ENCODE results near the gene PAX9. TPM values are rescaled to one million over a fixed set of nuclear protein-coding genes. Genes with fewer than 3 reads are reported as not detected.
A peak's percentile ranks its signal among the peaks of the same experiment; 100 is the strongest.

PAX9 gene
- total RNA-seq, 5 donors from 2014 or later (not counting 1 experiment from before 2014, with no cell fraction given): 0.16 to 0.23 TPM; not detected in 3

DNA sequence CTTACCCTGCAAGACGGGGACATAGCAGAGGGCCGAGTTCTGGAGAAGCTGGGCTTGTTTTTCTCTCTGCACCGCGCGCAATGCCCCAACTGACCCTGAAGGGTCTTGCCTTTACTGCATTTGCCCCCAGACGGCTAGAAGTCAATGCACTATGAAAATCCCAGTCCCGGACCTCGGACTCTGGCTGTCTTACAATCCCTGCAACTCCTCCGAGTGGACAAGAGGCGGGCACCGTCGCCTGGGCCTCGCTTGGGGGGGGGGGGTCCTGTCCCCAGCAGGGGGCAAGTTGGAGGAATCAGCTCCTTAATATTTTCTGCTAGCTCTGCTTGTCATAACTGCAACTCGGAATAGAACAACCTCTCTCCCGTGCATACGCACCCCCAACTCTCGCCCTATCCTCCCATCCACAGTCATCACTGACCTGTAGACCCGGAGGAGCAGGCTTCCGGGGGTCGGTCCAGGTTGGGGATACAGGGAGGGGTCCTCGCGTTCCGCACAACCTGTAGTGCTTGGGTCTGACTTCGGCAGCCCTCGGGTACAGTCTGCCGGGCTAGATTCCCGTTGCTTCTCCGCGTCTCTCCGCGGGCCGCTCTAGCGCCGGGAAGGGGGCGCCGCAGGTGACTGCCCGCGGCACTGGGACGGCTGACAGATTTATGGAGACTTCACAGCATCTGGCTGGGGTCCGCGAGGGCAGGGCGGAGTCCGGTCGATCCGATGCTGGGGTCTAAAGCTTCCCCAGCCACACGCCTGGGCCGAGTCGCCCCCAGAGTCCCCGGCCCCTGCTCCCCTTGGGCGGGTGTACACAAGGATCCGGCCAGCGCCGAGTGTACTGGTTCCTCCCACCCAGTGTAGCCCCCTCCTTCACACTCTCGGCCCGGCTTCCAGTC, 3.3 kb upstream of the PAX9 start:
- Histone ChIP-seq H3K27ac (ENCODE audit: low read length) (no peak overlapping the region), H3K4me3 (ENCODE audit: control insufficient read depth in 1 of 2, extremely low read depth in 1 of 2, low read length in 1 of 2) (no peak overlapping the region), H3K4me1 (ENCODE audit: control insufficient read depth in 1 of 2, extremely low read depth in 1 of 2, insufficient read depth in 2 of 2, low read length in 2 of 2) (peaks cover 2 to 51% of the 10 kb centered on the region in 2 experiments), H3K36me3 (ENCODE audit: control insufficient read depth in 2 of 2, extremely low read depth in 1 of 2, insufficient read depth in 1 of 2, low read length in 1 of 2) (no peaks in the 10 kb centered on the region), H3K27me3 (replicated peaks in 1 of 2; ENCODE audit: control insufficient read depth in 2 of 2, extremely low read depth in 1 of 2, insufficient read depth in 2 of 2, low read length in 1 of 2) (peaks cover 17 to 93% of the 10 kb centered on the region in 2 experiments), H3K9me3 (no peaks in the 10 kb centered on the region)
- Mint-ChIP-seq H3K9me3 (peaks cover 0 to 3% (median 0%) of the 10 kb centered on the region in 3 donors), H3K27ac (no peak overlapping the region), H3K4me3 (peak overlapping the region in 1 of 3 donors; percentile 68), H3K27me3 (peaks cover 60 to 97% of the 10 kb centered on the region in 2 donors), H3K36me3 (no peaks in the 10 kb centered on the region), H3K4me1 (peaks cover 48 to 56% (median 55%) of the 10 kb centered on the region in 3 donors)
- POLR2A ChIA-PET: no interaction called here
- 6% methylated on average over 47 of the region's 55 CpGs for WGBS (ENCODE audit: insufficient coverage)
- CTCF ChIA-PET: no interaction called here
- ATAC-seq (replicated peaks in 1 of 4) (no peak), DNase-seq (no peak)

DNA sequence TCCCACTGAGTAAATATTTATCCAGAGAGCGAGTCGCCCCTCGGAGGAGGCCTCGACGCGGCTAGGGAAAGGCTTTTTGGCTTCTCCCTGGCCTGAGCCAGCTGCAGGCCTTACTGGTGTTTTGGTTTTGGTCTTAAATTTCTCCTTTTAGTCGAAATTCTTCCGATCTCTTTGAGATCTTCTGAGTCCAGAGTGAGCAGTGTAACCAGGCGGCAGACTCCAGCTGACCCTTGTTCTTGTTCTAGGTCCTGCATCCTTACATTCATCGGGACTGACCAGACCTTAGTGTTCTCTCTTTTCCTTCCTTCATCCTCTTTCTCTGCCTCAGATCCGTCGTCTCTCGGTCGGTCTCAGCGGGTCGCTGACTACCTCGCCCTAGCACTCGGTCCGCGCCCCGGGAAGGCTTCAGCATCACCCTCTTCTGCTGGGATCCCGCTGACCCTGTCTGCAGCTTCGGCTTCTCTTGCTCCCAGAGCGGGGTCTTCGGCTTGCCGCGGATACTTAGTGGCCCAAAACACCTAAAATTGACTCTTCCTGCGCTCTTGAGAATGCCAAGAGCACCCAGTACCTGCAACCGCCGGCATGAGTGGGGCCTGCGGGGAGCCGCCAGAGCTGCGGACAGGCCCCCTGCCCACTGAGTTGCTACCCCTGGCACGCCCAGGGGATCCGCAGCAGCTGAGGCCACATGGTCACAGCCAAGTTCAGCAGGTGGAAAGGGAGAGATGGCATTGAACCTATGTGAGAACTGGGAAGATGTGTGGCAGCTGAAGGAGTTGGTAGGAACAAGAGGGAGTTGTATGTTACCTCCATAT, 2.4 kb upstream of the PAX9 start:
- Mint-ChIP-seq H3K4me1 (peaks cover 55 to 63% (median 60%) of the 10 kb centered on the region in 3 donors), H3K27ac (peak overlapping the region in 1 of 2 donors; percentile 42), H3K9me3 (peaks cover 0 to 3% (median 0%) of the 10 kb centered on the region in 3 donors), H3K4me3 (peak overlapping the region in 1 of 3 donors; percentile 68), H3K27me3 (peaks cover 61 to 98% of the 10 kb centered on the region in 2 donors), H3K36me3 (no peaks in the 10 kb centered on the region)
- H3K4me3 ChIP-seq (ENCODE audit: control insufficient read depth in 1 of 2, extremely low read depth in 1 of 2, low read length in 1 of 2): no peak overlapping the region
- ChIA-PET CTCF (no interaction called here), POLR2A (interaction anchor here in 1 of 2 donors (0.5 kb wide), 1 partner anchor 72 kb away, joined by 3 read pairs; no protein-coding TSS in a partner anchor)
- peaks cover 10 to 95% of the 10 kb centered on the region in 2 experiments for H3K27me3 ChIP-seq (replicated peaks in 1 of 2; ENCODE audit: control insufficient read depth in 2 of 2, extremely low read depth in 1 of 2, insufficient read depth in 2 of 2, low read length in 1 of 2)
- DNase-seq (no peak), ATAC-seq (replicated peaks in 1 of 4) (no peak)
- H3K27ac ChIP-seq (ENCODE audit: low read length): no peak overlapping the region
- no peaks in the 10 kb centered on the region for H3K36me3 ChIP-seq (ENCODE audit: control insufficient read depth in 2 of 2, extremely low read depth in 1 of 2, insufficient read depth in 1 of 2, low read length in 1 of 2)
- 7% methylated on average over 30 of the region's 35 CpGs for WGBS (ENCODE audit: insufficient coverage)
- H3K9me3 ChIP-seq: no peaks in the 10 kb centered on the region
- peaks cover 2 to 55% of the 10 kb centered on the region in 2 experiments for H3K4me1 ChIP-seq (ENCODE audit: control insufficient read depth in 1 of 2, extremely low read depth in 1 of 2, insufficient read depth in 2 of 2, low read length in 2 of 2)

DNA sequence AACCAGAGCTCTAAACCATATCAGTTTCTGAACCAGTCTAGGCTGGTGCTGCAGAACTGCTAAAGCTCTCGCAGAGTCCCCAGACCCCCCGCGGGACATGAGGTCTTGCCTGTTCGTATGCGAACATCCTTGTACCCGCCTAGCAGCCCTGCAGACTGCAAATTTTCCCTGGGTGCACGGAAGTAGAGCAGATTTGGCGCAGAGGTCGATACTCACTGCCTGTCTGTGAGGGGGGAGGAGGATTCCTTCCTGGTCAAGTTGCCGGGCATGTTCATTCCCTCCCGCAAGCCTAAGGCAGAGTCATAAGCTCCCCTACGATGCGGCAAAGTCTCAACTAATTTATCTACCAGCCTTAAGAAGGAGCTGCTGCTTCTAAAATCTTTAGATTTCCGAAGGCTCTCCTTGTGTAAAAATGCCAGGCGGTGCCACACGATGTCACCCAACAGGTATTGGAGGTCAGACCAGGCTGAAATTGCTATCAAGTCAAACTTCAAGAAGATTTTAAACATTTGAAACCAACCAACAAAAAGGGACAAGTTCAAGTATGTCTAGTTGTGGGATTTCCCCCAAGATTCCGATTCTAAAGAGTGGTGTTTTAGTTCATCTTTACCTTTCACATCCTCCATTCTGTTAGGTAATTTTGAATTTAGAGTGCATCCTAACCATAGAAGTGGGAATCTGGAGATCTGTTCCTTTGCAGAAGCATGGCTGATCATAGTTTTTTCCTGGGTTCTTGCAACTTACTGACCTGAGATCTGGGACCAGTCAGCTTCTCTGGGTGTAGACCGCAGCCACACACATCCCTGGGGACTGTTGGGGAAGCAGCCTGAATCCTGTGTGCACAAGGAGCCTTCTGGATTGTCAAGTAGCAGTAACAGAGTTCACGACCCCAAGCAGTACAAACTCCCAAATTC, 1.6 kb upstream of the PAX9 start:
- POLR2A ChIA-PET: interaction anchor here in 1 of 2 donors (0.5 kb wide), 1 partner anchor 71 kb away, joined by 3 read pairs; no protein-coding TSS in a partner anchor
- 18% methylated on average over 4 of the region's 19 CpGs for WGBS (ENCODE audit: insufficient coverage)
- H3K36me3 Mint-ChIP-seq: no peaks in the 10 kb centered on the region
- H3K4me1 Mint-ChIP-seq: peaks cover 59 to 71% (median 59%) of the 10 kb centered on the region in 3 donors
- Histone ChIP-seq H3K36me3 (ENCODE audit: control insufficient read depth in 2 of 2, extremely low read depth in 1 of 2, insufficient read depth in 1 of 2, low read length in 1 of 2) (no peaks in the 10 kb centered on the region), H3K9me3 (no peaks in the 10 kb centered on the region), H3K27me3 (replicated peaks in 1 of 2; ENCODE audit: control insufficient read depth in 2 of 2, extremely low read depth in 1 of 2, insufficient read depth in 2 of 2, low read length in 1 of 2) (peaks cover 4 to 91% of the 10 kb centered on the region in 2 experiments), H3K4me3 (ENCODE audit: control insufficient read depth in 1 of 2, extremely low read depth in 1 of 2, low read length in 1 of 2) (no peak overlapping the region), H3K4me1 (ENCODE audit: control insufficient read depth in 1 of 2, extremely low read depth in 1 of 2, insufficient read depth in 2 of 2, low read length in 2 of 2) (peaks cover 2 to 54% of the 10 kb centered on the region in 2 experiments), H3K27ac (ENCODE audit: low read length) (no peak overlapping the region)
- CTCF ChIA-PET: no interaction called here
- no peak for ATAC-seq (replicated peaks in 1 of 4)
- H3K9me3 Mint-ChIP-seq: peaks cover 0 to 3% (median 0%) of the 10 kb centered on the region in 3 donors
- H3K27ac Mint-ChIP-seq: no peak overlapping the region
- no peak for DNase-seq
- H3K4me3 Mint-ChIP-seq: peak overlapping the region in 1 of 3 donors; percentile 56
- peaks cover 68 to 98% of the 10 kb centered on the region in 2 donors for H3K27me3 Mint-ChIP-seq

DNA sequence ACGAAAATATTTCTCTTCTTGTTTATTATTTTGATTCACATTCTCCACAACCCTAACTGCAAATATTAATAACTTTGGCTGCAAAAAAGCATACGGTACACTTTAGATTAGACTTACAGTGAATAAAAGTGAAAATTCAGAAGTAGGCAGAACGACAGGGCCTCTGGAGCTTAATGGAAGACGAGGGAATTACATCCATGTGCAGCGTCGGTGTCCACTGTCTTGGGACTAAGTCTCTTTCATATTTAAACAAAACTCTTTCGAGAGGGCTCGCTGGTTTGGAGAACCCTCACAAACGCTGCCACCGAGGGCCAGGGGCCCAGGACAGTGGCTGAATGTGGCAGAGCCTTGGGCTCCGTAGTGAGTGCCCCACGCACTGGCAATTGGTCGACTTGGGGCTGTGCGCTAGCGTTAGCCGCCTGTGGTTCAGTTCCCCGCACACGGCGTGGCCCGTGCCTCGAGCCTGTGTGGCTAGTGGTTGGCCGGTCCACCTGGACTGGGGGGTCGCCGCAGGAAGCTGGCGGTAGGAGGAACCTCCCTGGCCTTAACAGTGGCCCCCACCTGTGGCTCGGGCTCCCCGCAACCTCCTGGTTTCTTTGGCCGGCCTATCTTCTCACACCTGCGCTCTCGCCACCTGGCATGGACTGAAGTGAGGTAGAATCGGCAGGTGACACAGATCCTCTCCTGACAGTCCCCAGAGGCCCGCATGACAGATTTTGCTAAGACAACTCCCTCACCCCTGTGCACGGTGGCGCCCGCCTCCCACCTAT, 739 bp upstream of the PAX9 start:
- H3K27ac Mint-ChIP-seq: peak overlapping the region in 1 of 2 donors; percentile 67
- ATAC-seq (replicated peaks in 1 of 4) (no peak), DNase-seq (no peak)
- no peaks in the 10 kb centered on the region for H3K36me3 Mint-ChIP-seq
- peaks cover 68 to 98% of the 10 kb centered on the region in 2 donors for H3K27me3 Mint-ChIP-seq
- Histone ChIP-seq H3K27me3 (replicated peaks in 1 of 2; ENCODE audit: control insufficient read depth in 2 of 2, extremely low read depth in 1 of 2, insufficient read depth in 2 of 2, low read length in 1 of 2) (peaks cover 10 to 84% of the 10 kb centered on the region in 2 experiments), H3K36me3 (ENCODE audit: control insufficient read depth in 2 of 2, extremely low read depth in 1 of 2, insufficient read depth in 1 of 2, low read length in 1 of 2) (no peaks in the 10 kb centered on the region), H3K9me3 (no peaks in the 10 kb centered on the region), H3K4me1 (ENCODE audit: control insufficient read depth in 1 of 2, extremely low read depth in 1 of 2, insufficient read depth in 2 of 2, low read length in 2 of 2) (peaks cover 0 to 46% of the 10 kb centered on the region in 2 experiments), H3K4me3 (ENCODE audit: control insufficient read depth in 1 of 2, extremely low read depth in 1 of 2, low read length in 1 of 2) (peak overlapping the region in 1 of 2 donors; percentile 35), H3K27ac (ENCODE audit: low read length) (no peak overlapping the region)
- WGBS (ENCODE audit: insufficient coverage): 15% methylated on average over 28 of the region's 35 CpGs
- H3K4me3 Mint-ChIP-seq: peak overlapping the region; percentile 9 to 56 (median 45)
- POLR2A ChIA-PET: no interaction called here
- no peaks in the 10 kb centered on the region for H3K9me3 Mint-ChIP-seq
- CTCF ChIA-PET: no interaction called here
- H3K4me1 Mint-ChIP-seq: peaks cover 51 to 64% (median 52%) of the 10 kb centered on the region in 3 donors

DNA sequence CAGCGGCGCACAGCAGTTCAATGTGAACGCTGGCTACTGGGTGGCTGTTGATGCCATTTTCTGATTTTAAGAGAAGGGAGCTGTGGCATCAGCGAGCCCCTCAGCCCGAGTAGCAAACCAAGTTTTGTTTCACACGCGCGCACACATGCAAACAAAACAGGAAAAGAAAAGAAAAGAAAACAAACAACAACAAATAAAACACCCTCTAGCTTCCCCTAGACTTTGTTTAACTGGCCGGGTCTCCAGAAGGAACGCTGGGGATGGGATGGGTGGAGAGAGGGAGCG, 540 bp downstream of the PAX9 start:
- POLR2A ChIA-PET: no interaction called here
- Histone ChIP-seq H3K27ac (ENCODE audit: low read length) (no peak overlapping the region), H3K36me3 (ENCODE audit: control insufficient read depth in 2 of 2, extremely low read depth in 1 of 2, insufficient read depth in 1 of 2, low read length in 1 of 2) (no peaks in the 10 kb centered on the region), H3K4me3 (ENCODE audit: control insufficient read depth in 1 of 2, extremely low read depth in 1 of 2, low read length in 1 of 2) (peak overlapping the region in 1 of 2 donors; percentile 44), H3K9me3 (no peaks in the 10 kb centered on the region), H3K27me3 (replicated peaks in 1 of 2; ENCODE audit: control insufficient read depth in 2 of 2, extremely low read depth in 1 of 2, insufficient read depth in 2 of 2, low read length in 1 of 2) (peaks cover 10 to 83% of the 10 kb centered on the region in 2 experiments), H3K4me1 (ENCODE audit: control insufficient read depth in 1 of 2, extremely low read depth in 1 of 2, insufficient read depth in 2 of 2, low read length in 2 of 2) (peaks cover 0 to 42% of the 10 kb centered on the region in 2 experiments)
- 0% methylated on average over 1 of the region's 11 CpGs for WGBS (ENCODE audit: insufficient coverage)
- ATAC-seq (replicated peaks in 1 of 4): no peak
- no peak for DNase-seq
- H3K4me3 Mint-ChIP-seq: peak overlapping the region in 2 of 3 donors; percentile 17 to 56
- CTCF ChIA-PET: no interaction called here
- H3K4me1 Mint-ChIP-seq: peaks cover 38 to 55% (median 42%) of the 10 kb centered on the region in 3 donors
- no peak overlapping the region for H3K27ac Mint-ChIP-seq
- no peaks in the 10 kb centered on the region for H3K9me3 Mint-ChIP-seq
- H3K36me3 Mint-ChIP-seq: no peaks in the 10 kb centered on the region
- H3K27me3 Mint-ChIP-seq: peaks cover 62 to 93% of the 10 kb centered on the region in 2 donors

Measured in T-cell (primary cell).